ENCODE measurements around the gene GNG5.
A peak's percentile ranks its signal among the peaks of the same experiment; 100 is the strongest.
"Not testable (repeated sequence)": the region's sequence is repeated elsewhere in the genome, so short reads cannot be mapped to it uniquely, and the experiment has no call there.

GNG5 gene

GRCh38 chr1:84481317-84481716, 25.1 kb downstream of the GNG5 start:
- DNase-seq = no peak

DNA sequence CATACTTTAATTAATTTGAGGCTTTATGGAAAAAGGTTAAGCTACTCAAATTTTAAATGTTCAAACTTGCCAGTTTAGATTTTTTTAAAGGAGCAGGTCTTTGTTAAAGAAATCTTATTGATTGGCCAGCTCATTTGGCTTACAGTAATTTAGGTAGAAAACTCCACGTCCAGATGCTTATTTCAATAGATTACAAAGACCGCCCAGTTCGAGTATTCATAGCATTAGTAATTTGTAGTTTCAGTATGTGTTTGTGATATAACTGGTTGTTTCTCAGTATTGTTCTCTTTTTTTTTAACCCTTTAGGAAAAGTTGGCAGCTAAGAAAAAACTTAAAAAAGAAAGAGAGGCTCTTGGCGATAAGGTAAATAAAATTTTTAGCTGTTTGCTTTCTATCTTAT, 25.7 kb downstream of the GNG5 start:
- no peak for DNase-seq

DNA sequence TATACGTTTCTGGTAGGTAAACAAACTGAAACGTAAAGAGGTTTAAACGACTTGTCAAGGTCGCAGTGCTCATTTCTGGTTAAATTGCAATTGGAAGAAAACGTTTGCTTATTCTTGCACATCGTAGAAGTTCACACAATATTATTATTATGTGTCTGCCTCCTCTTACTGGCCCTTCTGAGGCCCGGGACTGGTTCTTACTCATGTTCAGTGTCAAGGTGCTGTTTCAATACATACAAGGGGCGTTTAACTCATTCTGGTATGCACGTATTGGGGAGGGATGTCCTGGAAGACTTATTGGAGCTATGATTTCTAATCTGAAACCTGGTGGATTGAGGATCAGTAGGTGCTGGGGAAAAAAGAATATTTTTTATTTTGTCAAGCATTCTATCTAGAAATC, 26.4 kb downstream of the GNG5 start:
- DNase-seq = no peak

GRCh38 chr1:84478876-84479868, 27.2 kb downstream of the GNG5 start, which contains the start of gene RPF1:
RPF1 (plus strand) TSS chr1:84479266; CDS start chr1:84479282, 16 bp downstream.
- DNase-seq = peak; percentile 82

DNA sequence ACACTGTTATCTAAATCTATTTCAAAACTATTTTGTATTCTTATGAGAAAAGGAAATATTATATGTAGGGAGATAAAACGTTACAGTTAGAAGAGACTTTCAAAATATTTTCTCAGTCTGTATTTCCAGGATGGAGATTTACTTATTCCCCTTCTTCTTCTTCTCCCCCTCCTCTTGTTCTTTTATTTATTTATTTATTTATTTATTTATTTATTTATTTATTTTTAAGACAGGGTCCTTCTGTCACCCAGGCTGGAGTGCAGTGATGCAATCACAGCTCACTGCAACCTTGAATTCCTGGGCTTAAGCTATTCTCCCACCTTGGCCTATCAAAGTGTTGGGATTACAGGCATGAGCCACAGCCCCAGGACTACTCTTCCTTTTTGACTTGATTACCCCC, 30.2 kb downstream of the GNG5 start:
- DNase-seq = no peak

GRCh38 chr1:84467298-84467697, 39.1 kb downstream of the GNG5 start:
- no peak for DNase-seq

GRCh38 chr1:84462118-84462517, 44.3 kb downstream of the GNG5 start:
- DNase-seq = no peak

- no peak for DNase-seq
These were observed 53.9 kb downstream of the GNG5 start for GRCh38 chr1:84452436-84452835.

DNA sequence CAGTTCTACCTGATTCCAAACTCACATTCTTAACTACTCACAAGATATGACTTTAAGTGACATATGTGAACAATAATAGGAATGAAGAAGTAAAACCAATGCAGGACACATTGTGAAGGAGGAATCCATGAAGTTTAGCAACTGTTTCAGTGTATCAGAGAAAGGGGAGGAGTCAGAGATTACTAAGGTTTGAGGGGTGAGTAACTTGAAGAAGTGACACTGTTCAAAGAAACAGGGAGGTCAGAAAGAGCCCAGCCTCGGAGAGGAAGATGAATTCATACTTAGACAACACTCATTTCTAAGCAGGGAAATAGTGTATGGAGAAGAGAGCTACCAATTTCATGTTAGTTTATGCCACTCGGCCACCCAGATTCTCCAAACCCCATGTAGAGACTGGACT, 55.5 kb downstream of the GNG5 start:
- no peak for DNase-seq

DNA sequence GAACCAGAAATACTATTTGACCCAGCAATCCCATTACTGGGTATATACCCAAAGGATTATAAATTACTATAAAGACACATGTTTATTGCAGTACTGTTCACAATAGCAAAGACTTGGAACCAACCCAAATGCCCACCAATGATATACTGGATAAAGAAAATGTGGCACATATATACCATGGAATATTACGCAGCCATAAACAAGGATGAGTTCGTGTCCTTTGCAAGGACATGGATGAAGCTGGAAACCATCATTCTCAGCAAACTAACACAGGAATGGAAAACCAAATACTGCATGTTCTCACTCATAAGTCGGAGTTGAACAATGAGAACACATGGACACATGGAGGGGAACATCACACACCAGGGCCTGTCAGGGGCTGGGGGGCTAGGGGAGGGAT, 57.7 kb downstream of the GNG5 start:
- not testable (repeated sequence) for DNase-seq

Data from activated CD4-positive, alpha-beta T cell treated with anti-CD3 and anti-CD28 coated beads for 48 hours (primary cell).